IMR-90 (cell line): ENCODE data around the gene B9D1. TPM values are rescaled to one million over a fixed set of nuclear protein-coding genes. Genes with fewer than 3 reads are reported as not detected.

Source experiments
- ATAC-seq: fragments of 200-7000 bp; cut with Tn5 transposase; 2 replicates; pipeline ENCODE4 v1.9.1; 2020; ENCODE audit warnings: low read depth, mild to moderate bottlenecking, moderate library complexity
- BruUV-seq: library from RNA; stranded (reverse); fragments of 400-500 nt; replicated peaks from 2 replicates; lab custom pipeline; 2021; lab: Mats Ljungman, UMichigan
- CTCF ChIA-PET: fragments of 300-600 bp; formaldehyde crosslinking; extraction: SDS; loops from one replicate; lab custom pipeline; 2021; ENCODE audit warnings: antibody characterized with exemption; lab: Yijun Ruan, JAX
- POLR2A ChIA-PET: fragments of 300-600 bp; sonication (Branson Sonifier 250); formaldehyde crosslinking; loops from one replicate; lab custom pipeline; 2022; ENCODE audit warnings: antibody characterized with exemption; ENCODE audit not compliant: unreplicated experiment; lab: Charles Lee
- DNase-seq: peaks from one replicate; pipeline ENCODE4 v3.0.0; 2013
- H2AFZ ChIP-seq: replicated peaks from 2 replicates; pipeline ENCODE3; 2013; ENCODE audit warnings: low read length, mild to moderate bottlenecking; ENCODE audit not compliant: poor library complexity
- H2AK5ac ChIP-seq: 2 replicates; pipeline ENCODE4 v1.6.1; 2013; ENCODE audit warnings: low read depth, low read length, inconsistent platforms
- H2AK9ac ChIP-seq: replicated peaks from 2 replicates; pipeline ENCODE3; 2013; ENCODE audit warnings: mild to moderate bottlenecking, low read depth, low read length, moderate library complexity; ENCODE audit not compliant: poor library complexity
- H2BK120ac ChIP-seq: 2 replicates; pipeline ENCODE4 v1.6.1; 2013; ENCODE audit warnings: low read depth, low read length, inconsistent platforms
- H2BK15ac ChIP-seq: 3 replicates; pipeline ENCODE4 v1.6.1; 2013; ENCODE audit warnings: low read depth, low read length, inconsistent platforms
- H2BK20ac ChIP-seq: 2 replicates; pipeline ENCODE4 v1.6.1; 2013; ENCODE audit warnings: low read depth, mild to moderate bottlenecking, inconsistent platforms, low read length, moderate library complexity
- H2BK5ac ChIP-seq: 2 replicates; pipeline ENCODE4 v1.6.1; 2013; ENCODE audit warnings: mild to moderate bottlenecking, low read depth, low read length, inconsistent platforms; ENCODE audit not compliant: poor library complexity, severe bottlenecking
- H3K14ac ChIP-seq: replicated peaks from 2 replicates; pipeline ENCODE4 v1.6.1; 2013; ENCODE audit warnings: low read depth, low read length, inconsistent platforms
- H3K18ac ChIP-seq: 2 replicates; pipeline ENCODE4 v1.6.1; 2013; ENCODE audit warnings: low read depth, low read length, control low read depth
- H3K23ac ChIP-seq: 2 replicates; pipeline ENCODE4 v1.6.1; 2013; ENCODE audit warnings: low read depth, low read length, inconsistent platforms
- H3K27ac ChIP-seq: 2 replicates; pipeline ENCODE4 v1.5.1; 2013; ENCODE audit warnings: mild to moderate bottlenecking, control low read depth, low read length; ENCODE audit not compliant: insufficient read depth
- H3K27me3 ChIP-seq: 2 replicates; pipeline ENCODE4 v1.6.1; 2013; ENCODE audit warnings: low read length; ENCODE audit not compliant: control insufficient read depth, insufficient read depth
- H3K36me3 ChIP-seq: 2 replicates; pipeline ENCODE4 v1.6.1; 2013; ENCODE audit warnings: low read length, mixed read lengths; ENCODE audit not compliant: control insufficient read depth, insufficient read depth
- H3K4ac ChIP-seq: 2 replicates; pipeline ENCODE4 v1.6.1; 2013; ENCODE audit warnings: low read depth, low read length, inconsistent platforms
- H3K4me1 ChIP-seq: 2 replicates; pipeline ENCODE4 v1.6.1; 2013; ENCODE audit warnings: low read length, mixed read lengths; ENCODE audit not compliant: control insufficient read depth, insufficient read depth
- H3K4me2 ChIP-seq: 2 replicates; pipeline ENCODE4 v1.6.1; 2013; ENCODE audit warnings: low read depth, mild to moderate bottlenecking, control low read depth, low read length, moderate library complexity
- H3K4me3 ChIP-seq: 2 replicates; pipeline ENCODE4 v1.5.1; 2013; ENCODE audit warnings: low read depth, mild to moderate bottlenecking, control low read depth, low read length, moderate library complexity; ENCODE audit not compliant: insufficient read depth
- H3K56ac ChIP-seq: 2 replicates; pipeline ENCODE4 v1.6.1; 2013; ENCODE audit warnings: low read length, inconsistent platforms; ENCODE audit not compliant: insufficient read depth; ENCODE audit errors: extremely low read depth
- H3K79me1 ChIP-seq, 2 experiments: 2 replicates each; pipeline ENCODE4 v1.6.1; 2013; ENCODE audit warnings: low read length in 2 of 2, inconsistent platforms in 1 of 2, low read depth in 1 of 2
- H3K9ac ChIP-seq: 2 replicates; pipeline ENCODE4 v1.6.1; 2013; ENCODE audit warnings: low read depth, low read length, control low read depth
- H3K9me1 ChIP-seq: 2 replicates; pipeline ENCODE4 v1.6.1; 2013; ENCODE audit warnings: low read length, inconsistent platforms; ENCODE audit not compliant: insufficient read depth
- H3K9me3 ChIP-seq: 2 replicates; pipeline ENCODE4 v1.6.1; 2013; ENCODE audit warnings: low read length; ENCODE audit not compliant: control insufficient read depth, insufficient read depth
- H4K20me1 ChIP-seq: 2 replicates; pipeline ENCODE4 v1.6.1; 2013; ENCODE audit warnings: low read length, inconsistent platforms; ENCODE audit not compliant: insufficient read depth
- H4K5ac ChIP-seq: 2 replicates; pipeline ENCODE4 v1.6.1; 2013; ENCODE audit warnings: mild to moderate bottlenecking, low read depth, low read length, control low read depth
- H4K8ac ChIP-seq, 2 experiments: 2 replicates each; pipeline ENCODE4 v1.6.1; 2013; ENCODE audit warnings: low read depth in 2 of 2, low read length in 2 of 2, control low read depth in 1 of 2, inconsistent platforms in 1 of 2
- H4K91ac ChIP-seq: 2 replicates; pipeline ENCODE4 v1.6.1; 2013; ENCODE audit warnings: low read depth, low read length, inconsistent platforms; ENCODE audit not compliant: insufficient read depth
- CEBPB ChIP-seq: IDR thresholded peaks from 2 replicates; pipeline ENCODE4 v1.6.1; 2012; ENCODE audit warnings: low read depth, low read length, improper control_type of control experiment
- CTCF ChIP-seq: conservative IDR thresholded peaks from 2 replicates; pipeline ENCODE4 v1.5.1; 2012; ENCODE audit warnings: mild to moderate bottlenecking, low read depth, low read length, improper control_type of control experiment
- MAZ ChIP-seq: IDR thresholded peaks from 2 replicates; pipeline ENCODE4 v1.6.1; 2012; ENCODE audit warnings: low read depth, mild to moderate bottlenecking, low read length, improper control_type of control experiment, moderate library complexity, borderline replicate concordance
- POLR2A ChIP-seq: IDR thresholded peaks from 2 replicates; pipeline ENCODE4 v1.6.1; 2012; ENCODE audit warnings: mild to moderate bottlenecking, low read depth, low read length
- WGBS, 2 experiments: methylation state at CpG; one replicate each; pipeline versions ENCODE4 v1.1.5 to v1.1.7; 2013; ENCODE audit warnings: missing lambda C conversion rate in 2 of 2; ENCODE audit not compliant: insufficient read length in 1 of 2; ENCODE audit errors: extremely low coverage in 2 of 2; 5-methylcytosine and 5-hydroxymethylcytosine counted together
- dilution Hi-C: fragments of 300-500 bp; cut with HindIII; formaldehyde crosslinking; loops from one replicate; pipeline ENCODE4 v1.14.3; 2018; ENCODE audit warnings: low sequenced_read_pairs; ENCODE audit not compliant: unreplicated experiment
- in situ Hi-C: fragments of 300-500 bp; cut with MboI; formaldehyde crosslinking; loops from 3 replicates; pipeline ENCODE4 v1.14.3; 2019; ENCODE audit warnings: low sequenced_read_pairs, inconsistent platforms, mixed read lengths
- intact Hi-C: fragments of 100-400 bp; cut with micrococcal nuclease; formaldehyde crosslinking; loops from 2 replicates; pipeline ENCODE4 v1.10.0; 2022
- polyA plus RNA-seq, 3 experiments: library from polyadenylated mRNA; depleted of rRNA; stranded (reverse); fragments of >200 nt; gene quantifications; 2 replicates each; pipeline ENCODE4 v1.2.3, GENCODE V29; 2012; ENCODE audit warnings: low replicate concordance in 1 of 3
- total RNA-seq: library from RNA; depleted of rRNA; stranded (reverse); fragments of >200 nt; gene quantifications from 2 replicates; pipeline ENCODE4 v1.2.3, GENCODE V29; 2012

Gene B9D1
- total and polyA plus RNA-seq, 2 of the 4 experiments (the other 2 are of a cell fraction) = 42.5 to 43.8 TPM

GRCh38 chr17:19307521-19307920 is 55.0 kb downstream of the B9D1 start:
- Histone ChIP-seq H2BK120ac (no peak overlapping the region), H3K27me3 (no peaks in the 10 kb centered on the region), H3K4me1 (peaks cover 10% of the 10 kb centered on the region), H4K8ac (no peak overlapping the region), H2AK5ac (no peak overlapping the region), H3K9me3 (no peaks in the 10 kb centered on the region), H3K4me3 (no peak overlapping the region), H3K79me1 (peaks cover 37 to 87% of the 10 kb centered on the region in 2 experiments), H3K4ac (no peak overlapping the region), H3K9me1 (peaks cover 43% of the 10 kb centered on the region), H3K9ac (no peak overlapping the region), H3K36me3 (peaks cover 20% of the 10 kb centered on the region), H2AFZ (no peak overlapping the region), H2BK15ac (no peak overlapping the region), H2BK5ac (no peak overlapping the region), H4K5ac (no peak overlapping the region), H4K20me1 (peaks cover 27% of the 10 kb centered on the region), H2AK9ac (no peak overlapping the region), H3K27ac (no peak overlapping the region), H3K14ac (no peak overlapping the region), H4K91ac (no peak overlapping the region), H3K18ac (no peak overlapping the region), H3K4me2 (no peak overlapping the region), H3K23ac (no peak overlapping the region), H3K56ac (no peak overlapping the region), H2BK20ac (no peak overlapping the region)
- dilution Hi-C loops (no loop called here), in situ Hi-C loops (no loop called here), intact Hi-C loops (no loop called here)
- DNase-seq = no peak
- CTCF ChIA-PET = no interaction called here
- no peak for ATAC-seq
- POLR2A ChIA-PET = no interaction called here
- BruUV-seq = no TSS peak
- WGBS, 2 experiments = 100% methylated on average over 5 of the region's 10 CpGs; no CpG with 5 or more reads in 1 of the 2 experiments
- no peak for TF ChIP-seq POLR2A
- no peak for TF ChIP-seq CEBPB
- TF ChIP-seq MAZ = no peak
- no peak for TF ChIP-seq CTCF
